MV-4-11 (cell line): ENCODE results near the gene SERPINA1.
"Not testable (repeated sequence)": the region's sequence is repeated elsewhere in the genome, so short reads cannot be mapped to it uniquely, and the experiment has no call there.

ENCODE experiments used
- DNase-seq: peaks from one replicate; lab custom pipeline; 2025; lab: John Stamatoyannopoulos, UW

Gene SERPINA1

DNA sequence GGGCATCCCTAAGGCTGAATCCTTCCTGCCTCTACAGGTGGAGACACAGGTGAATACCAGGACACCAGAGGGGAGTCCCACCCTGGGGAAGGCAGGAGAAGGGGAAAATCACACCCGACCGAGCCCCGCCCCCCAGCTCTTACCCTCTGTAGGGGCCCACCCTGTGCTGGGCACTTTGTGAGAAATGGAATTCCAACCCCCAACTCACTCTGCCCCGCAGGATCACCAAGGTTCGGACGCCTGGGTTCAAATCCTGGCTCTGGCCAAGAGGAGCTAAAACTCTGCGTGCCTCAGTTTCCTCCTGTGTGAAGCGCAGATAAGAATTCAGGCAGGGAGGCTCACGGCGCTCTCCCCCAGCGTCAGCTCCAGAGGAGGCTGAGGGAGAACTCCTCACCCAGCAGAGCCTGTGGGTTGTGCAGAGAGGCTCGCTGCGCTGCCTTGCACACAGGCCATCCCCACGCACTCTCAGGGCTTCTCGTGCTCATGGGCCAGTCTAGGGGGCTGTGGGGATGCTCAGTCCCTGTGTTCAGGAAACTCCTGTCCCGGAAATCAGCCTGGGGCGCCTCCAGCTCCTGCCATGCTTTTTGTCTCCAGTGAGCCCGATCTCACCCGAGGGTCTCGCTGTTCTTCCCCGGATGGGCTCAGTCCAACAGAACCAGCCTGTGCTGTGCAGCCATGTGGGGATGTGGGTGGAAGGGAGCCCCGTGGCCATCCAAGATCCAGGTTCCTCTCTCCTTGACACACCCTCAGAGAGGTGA is 18.5 kb downstream of the SERPINA1 start:
- not testable (repeated sequence) for DNase-seq

- no peak for DNase-seq
Observed at GRCh38 chr14:94368956-94369355, 19.4 kb downstream of the SERPINA1 start.

DNA sequence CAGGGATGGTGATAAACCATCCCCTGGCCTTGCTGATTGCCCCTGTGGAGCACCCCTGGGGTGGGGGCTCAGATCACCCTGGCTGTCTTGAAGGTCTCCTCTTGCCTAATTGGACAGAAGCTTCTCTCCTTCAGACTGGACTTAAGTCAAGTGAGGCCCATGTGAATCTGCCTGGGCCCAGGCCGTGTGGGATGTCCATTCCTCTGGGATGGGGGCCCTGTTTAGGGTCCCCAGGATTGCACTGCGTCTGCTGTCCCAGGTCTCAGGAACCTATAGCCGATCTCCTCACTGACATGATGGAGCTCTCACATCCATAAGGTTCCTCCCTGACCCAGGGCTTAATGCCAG is 20.2 kb downstream of the SERPINA1 start:
- no peak for DNase-seq

DNA sequence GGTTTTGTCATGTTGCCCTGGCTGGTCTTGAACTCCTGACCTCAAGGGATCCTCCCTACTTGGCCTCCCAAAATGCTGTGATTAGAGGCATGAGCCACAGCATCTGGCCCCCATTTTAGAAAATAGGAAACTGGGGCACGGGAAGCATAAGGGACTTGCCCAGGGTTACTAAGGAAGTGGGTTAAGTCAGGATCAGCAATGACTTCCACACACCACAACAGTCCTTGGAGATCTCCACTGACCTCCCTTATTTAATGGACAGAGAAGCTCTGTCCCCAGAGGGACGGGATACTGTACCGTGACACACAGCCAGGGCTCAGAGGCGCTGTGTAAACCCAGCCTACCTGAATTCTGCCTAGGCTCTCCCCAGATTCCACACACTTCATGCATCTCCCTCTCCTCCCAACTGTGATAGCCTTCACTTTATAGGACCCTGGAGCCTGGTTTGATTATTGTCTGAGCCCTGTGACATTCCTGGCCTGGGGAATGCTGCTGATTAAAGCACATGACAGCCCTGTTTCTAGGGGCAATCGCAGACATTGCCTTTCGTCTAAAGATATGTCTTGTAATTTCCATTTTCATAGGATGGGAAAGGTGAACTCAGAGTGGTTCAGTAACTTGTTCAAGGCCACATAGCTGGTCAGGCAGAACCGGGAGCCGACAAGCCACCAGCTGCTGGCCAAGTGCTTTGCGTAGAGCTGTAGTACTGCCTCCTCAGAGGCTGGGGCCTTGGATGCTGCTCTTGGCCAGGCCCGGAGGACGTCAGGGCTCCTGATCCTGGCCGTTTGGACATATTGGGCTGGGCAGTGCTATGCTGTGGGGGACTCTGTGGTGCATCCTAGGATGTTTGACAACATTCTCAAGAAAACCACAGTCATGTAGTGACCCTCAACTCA is 20.8 kb downstream of the SERPINA1 start:
- peak; percentile 87 for DNase-seq

- DNase-seq, result no peak
Observed at GRCh38 chr14:94366146-94366915, 22.1 kb downstream of the SERPINA1 start, which contains the start of gene SERPINA2. SERPINA2 (minus strand) TSS chr14:94366698.

DNA sequence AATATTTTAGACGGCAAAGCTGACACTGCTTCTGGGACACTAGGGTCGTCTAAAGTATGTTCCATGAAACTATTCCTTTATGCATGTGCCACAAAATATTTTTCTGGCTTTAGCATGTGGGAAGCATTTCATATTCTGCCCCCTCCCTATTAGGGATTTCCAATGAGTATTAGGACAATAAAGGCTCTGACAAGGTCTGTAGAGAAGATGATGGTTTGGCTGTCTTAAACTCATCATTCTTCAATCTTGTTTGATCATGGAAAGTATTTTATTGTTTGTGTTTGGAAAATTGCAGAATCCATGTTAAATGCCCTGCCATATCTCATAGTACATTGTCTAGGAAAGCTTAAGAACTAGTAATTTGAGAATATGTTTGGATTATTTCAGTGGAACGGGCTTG is 22.8 kb downstream of the SERPINA1 start:
- no peak for DNase-seq

- no peak for DNase-seq
Observed at GRCh38 chr14:94364964-94365363, 23.4 kb downstream of the SERPINA1 start.

DNA sequence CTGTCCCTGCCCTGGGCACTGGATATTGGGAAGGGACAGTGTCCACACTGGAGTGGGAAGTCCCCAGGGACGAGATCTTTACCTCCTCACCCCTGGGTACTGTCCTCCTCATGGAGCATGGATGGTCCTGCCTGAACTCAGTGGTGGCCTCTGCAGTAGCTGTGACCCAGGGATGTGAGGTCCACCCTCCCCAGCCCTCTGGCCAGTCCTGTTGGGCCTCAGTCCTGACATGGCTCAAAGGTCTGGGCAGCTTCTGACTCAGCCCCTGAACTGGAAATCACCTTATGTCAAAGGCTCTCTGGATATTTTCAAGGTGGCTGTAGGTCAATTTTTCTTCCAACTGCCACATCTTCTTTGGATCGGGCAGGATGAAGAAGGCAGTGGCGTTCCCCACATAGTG is 24.4 kb downstream of the SERPINA1 start:
- no peak for DNase-seq

DNA sequence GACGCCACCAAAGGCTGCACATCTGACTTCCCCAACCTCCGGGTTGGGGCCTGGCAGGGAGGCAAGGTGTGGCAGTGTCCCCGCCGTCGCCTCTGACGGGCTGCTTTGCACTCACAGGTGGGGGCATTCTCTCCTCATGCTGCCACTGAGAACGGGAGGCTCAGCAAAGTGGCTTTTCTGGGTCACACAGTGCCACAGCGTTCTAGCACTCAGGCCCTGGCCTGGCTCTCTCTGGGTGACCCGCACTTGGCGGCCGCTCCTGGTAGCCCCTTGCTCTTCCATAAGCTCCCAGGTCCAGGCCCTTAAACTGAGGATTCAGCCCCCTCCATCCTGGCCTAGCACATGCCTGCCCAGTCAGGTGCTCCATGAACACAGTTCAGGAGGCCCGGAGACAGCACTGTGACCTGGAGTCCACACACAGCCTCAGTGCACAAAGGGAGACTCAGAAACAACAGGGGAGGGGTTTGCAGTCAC is 25.2 kb downstream of the SERPINA1 start:
- DNase-seq, result no peak

GRCh38 chr14:94362614-94363133 is 25.7 kb downstream of the SERPINA1 start:
- no peak for DNase-seq

GRCh38 chr14:94361682-94362081 is 26.7 kb downstream of the SERPINA1 start:
- DNase-seq, result no peak

GRCh38 chr14:94360945-94361565 is 27.3 kb downstream of the SERPINA1 start:
- DNase-seq, result no peak

DNA sequence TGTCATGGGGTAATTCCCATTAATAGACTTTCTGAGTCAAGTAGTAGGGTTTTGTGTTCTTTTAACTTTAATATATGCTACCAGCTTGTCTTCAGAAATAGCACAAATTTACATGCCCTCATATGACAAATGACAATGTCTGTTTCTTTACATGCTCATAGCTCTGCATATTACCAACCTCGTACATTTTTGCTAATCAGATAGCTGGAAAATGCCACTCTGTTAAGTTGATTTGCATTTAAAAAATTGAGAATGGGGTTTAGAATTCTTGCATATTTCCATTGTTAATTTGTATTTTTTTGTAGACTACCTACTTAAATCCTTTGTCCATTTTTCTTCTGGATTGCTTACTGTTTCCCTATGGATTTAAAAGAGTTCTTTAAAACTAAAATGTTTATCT is 31.2 kb downstream of the SERPINA1 start:
- DNase-seq, result no peak

DNA sequence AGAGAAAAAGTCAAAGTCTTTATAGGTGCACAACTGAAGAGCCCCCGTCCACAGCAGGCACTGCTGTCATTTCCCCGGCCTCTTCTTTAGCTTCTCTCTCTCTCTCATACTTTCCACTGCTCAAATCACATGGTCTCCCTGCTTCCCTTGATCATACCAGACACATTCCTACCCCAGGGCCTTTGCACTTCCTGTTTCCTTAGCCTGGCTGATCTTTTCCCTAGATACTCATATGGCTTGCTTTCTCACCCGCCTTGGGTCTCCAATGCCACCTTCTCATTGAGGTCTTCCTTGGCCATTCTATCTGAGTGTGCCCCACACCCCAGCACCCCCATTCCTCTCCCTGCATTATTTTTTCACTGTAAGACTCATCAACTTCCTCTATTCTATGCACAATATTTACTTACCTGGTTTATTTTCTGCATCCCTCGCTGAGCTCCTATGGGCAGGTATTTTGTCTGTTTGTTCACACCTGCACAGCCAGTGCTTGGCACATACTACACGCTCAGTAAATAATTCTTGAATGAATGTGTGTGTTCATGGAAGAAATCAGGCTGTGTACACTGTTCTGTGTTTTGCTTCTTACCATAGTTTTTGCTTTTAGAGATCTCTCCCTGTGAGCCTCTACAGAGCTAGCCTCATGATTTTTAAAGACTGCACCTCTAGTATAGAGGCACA is 31.9 kb downstream of the SERPINA1 start:
- no peak for DNase-seq

DNA sequence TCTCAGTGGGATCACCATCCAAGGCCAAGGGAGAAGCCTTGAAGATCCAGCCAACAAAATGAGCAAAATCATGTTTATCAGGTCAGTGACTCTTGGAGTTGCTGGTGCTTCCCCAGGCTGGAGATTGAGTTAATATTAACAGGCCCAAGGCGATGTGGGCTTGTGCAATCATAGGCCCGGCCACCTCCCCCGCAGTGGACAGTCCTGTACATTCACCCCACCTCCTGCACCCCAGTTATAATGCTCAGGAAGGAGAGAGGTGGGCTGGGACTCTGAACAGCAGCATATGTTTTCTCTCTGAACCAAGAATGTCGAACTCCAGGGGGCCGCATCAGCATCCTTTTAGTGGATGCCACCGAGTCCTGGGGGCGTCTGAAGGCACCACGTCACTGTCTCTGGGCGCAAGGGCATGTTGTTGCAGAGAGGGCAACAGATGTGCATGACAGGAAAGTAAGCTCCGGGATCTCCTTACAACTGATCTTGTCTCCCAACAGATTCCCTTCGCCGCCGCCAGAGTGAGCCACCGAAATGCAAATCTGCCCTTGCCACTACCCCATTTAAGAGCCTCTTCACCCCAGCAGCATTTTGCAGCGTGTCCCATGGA is 33.1 kb downstream of the SERPINA1 start:
- DNase-seq, result peak; percentile 40

DNA sequence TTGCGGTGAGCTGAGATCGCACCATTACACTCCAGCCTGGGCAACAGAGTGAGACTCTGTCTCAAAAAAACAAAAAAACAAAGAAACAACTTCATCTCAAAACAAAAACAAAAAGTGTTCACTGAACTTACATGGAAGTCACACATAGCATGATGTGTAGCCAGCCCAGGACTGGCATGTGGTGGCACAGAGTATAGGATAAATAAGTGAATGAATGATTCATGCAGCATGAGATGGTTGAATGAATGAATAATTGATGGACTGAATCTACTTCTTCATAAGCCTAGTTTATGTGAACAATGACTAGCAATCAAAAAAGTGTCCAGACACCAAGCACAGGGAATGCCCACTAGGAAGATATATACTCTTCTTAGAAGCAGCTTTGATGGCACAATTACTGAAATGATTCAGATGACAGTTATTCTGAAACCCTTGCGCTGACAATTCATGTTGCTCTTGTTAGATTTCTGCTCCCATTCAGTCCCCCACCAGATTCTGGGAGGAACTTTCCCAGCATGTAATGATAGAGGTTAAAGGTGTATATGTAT is 33.7 kb downstream of the SERPINA1 start:
- no peak for DNase-seq

- DNase-seq, result not testable (repeated sequence)
Observed at GRCh38 chr14:94354190-94354589, 34.2 kb downstream of the SERPINA1 start.

DNA sequence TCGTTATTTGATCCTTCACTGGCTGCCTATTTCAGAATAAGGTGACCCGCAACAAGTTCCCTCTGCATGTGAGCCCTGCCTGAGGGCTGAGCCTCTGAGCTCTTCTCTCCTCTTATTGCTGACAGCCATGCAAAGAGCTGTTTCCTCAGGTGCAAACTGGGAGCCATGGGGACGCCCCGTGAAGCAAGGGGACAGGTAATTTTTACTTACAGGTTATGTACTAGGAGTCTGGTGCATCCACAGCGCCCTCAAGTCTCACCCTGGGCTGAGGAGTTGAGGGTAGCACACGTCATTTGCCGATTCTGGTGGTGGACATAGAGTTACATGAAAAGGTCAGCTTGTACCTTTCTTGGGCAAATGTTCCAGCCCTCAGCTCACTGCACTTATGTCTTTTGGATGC is 39.1 kb downstream of the SERPINA1 start:
- no peak for DNase-seq

DNA sequence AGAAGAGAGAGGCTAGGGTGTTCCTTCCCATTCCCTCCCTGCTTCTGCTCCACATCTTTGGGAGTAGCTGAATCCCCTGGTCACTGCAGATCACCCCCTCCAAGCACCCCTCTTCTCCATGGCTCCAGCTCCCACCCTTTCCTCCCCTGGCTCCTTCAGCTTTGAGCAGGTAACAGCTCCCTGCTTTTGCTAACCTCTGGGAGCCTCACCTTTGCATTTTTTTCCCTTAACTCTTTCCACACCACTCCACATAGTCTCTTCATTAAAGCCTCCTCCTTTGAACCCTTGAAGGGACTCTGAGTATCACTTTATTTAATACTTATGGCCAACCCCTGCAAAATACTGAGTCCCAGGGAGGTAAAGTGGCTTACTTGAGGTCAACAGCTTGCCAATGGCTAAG is 39.6 kb downstream of the SERPINA1 start:
- no peak for DNase-seq

GRCh38 chr14:94346841-94347240 is 41.6 kb downstream of the SERPINA1 start:
- DNase-seq, result no peak
